H9 (cell line): ENCODE results near the gene NCOR2. TPM values are rescaled to one million over a fixed set of nuclear protein-coding genes. Genes with fewer than 3 reads are reported as not detected.

Experiments
- DNase-seq: peaks from one replicate; pipeline ENCODE4 v3.0.0-alpha.2; 2017
- H2AFZ ChIP-seq: one replicate; pipeline ENCODE4 v1.6.1; 2013; ENCODE audit warnings: mild to moderate bottlenecking, low read length, control low read depth, moderate library complexity
- H2AK5ac ChIP-seq: 2 replicates; pipeline ENCODE4 v1.6.1; 2013; ENCODE audit warnings: low read length, control low read depth, mixed read lengths; ENCODE audit not compliant: insufficient read length
- H2BK120ac ChIP-seq: one replicate; pipeline ENCODE4 v1.6.1; 2013; ENCODE audit warnings: low read depth, mild to moderate bottlenecking, low read length, control low read depth, inconsistent platforms; ENCODE audit not compliant: poor library complexity, severe bottlenecking
- H2BK12ac ChIP-seq: 2 replicates; pipeline ENCODE4 v1.6.1; 2013; ENCODE audit warnings: low read length, control low read depth, mixed read lengths, low read depth; ENCODE audit not compliant: insufficient read length
- H2BK15ac ChIP-seq: 2 replicates; pipeline ENCODE4 v1.6.1; 2013; ENCODE audit warnings: low read depth, low read length, control low read depth
- H2BK20ac ChIP-seq: one replicate; pipeline ENCODE4 v1.6.1; 2013; ENCODE audit warnings: low read depth, mild to moderate bottlenecking, low read length, control low read depth, inconsistent platforms; ENCODE audit not compliant: poor library complexity, severe bottlenecking
- H2BK5ac ChIP-seq: 2 replicates; pipeline ENCODE4 v1.6.1; 2013; ENCODE audit warnings: low read length, control low read depth, mixed read lengths; ENCODE audit not compliant: insufficient read length
- H3K14ac ChIP-seq: 2 replicates; pipeline ENCODE4 v1.6.1; 2013; ENCODE audit warnings: low read length, control low read depth; ENCODE audit not compliant: insufficient read depth
- H3K18ac ChIP-seq: 2 replicates; pipeline ENCODE4 v1.6.1; 2013; ENCODE audit warnings: low read depth, mild to moderate bottlenecking, mixed read lengths, low read length, control low read depth; ENCODE audit not compliant: insufficient read length
- H3K23ac ChIP-seq: 2 replicates; pipeline ENCODE4 v1.6.1; 2013; ENCODE audit warnings: low read length, control low read depth, mixed read lengths, low read depth; ENCODE audit not compliant: insufficient read length
- H3K23me2 ChIP-seq: 2 replicates; pipeline ENCODE4 v1.6.1; 2013; ENCODE audit warnings: low read depth, mild to moderate bottlenecking, mixed read lengths, low read length, control low read depth; ENCODE audit not compliant: insufficient read length, poor library complexity, severe bottlenecking
- H3K27ac ChIP-seq: 2 replicates; pipeline ENCODE4 v1.5.1; 2013; ENCODE audit warnings: low read length, control low read depth, mixed read lengths, low read depth; ENCODE audit not compliant: insufficient read length
- H3K27me3 ChIP-seq: 2 replicates; pipeline ENCODE4 v1.6.1; 2013; ENCODE audit warnings: low read length, control low read depth, inconsistent platforms; ENCODE audit not compliant: insufficient read depth
- H3K4ac ChIP-seq: 2 replicates; pipeline ENCODE4 v1.6.1; 2013; ENCODE audit warnings: low read depth, mild to moderate bottlenecking, control low read depth, inconsistent platforms, low read length, moderate library complexity
- H3K4me1 ChIP-seq: 2 replicates; pipeline ENCODE4 v1.6.1; 2013; ENCODE audit warnings: low read length, control low read depth, inconsistent platforms; ENCODE audit not compliant: insufficient read depth
- H3K4me2 ChIP-seq: 2 replicates; pipeline ENCODE4 v1.6.1; 2013; ENCODE audit warnings: low read length, control low read depth, mixed read lengths; ENCODE audit not compliant: insufficient read length, insufficient read depth
- H3K56ac ChIP-seq: 2 replicates; pipeline ENCODE4 v1.6.1; 2013; ENCODE audit warnings: low read depth, mild to moderate bottlenecking, mixed read lengths, low read length, control low read depth; ENCODE audit not compliant: insufficient read length
- H3K79me1 ChIP-seq: 2 replicates; pipeline ENCODE4 v1.6.1; 2013; ENCODE audit warnings: low read depth, mild to moderate bottlenecking, moderate library complexity, low read length, control low read depth, inconsistent platforms; ENCODE audit not compliant: insufficient read depth, poor library complexity, severe bottlenecking
- H3K79me2 ChIP-seq: 2 replicates; pipeline ENCODE4 v1.6.1; 2013; ENCODE audit warnings: low read length, control low read depth, inconsistent platforms; ENCODE audit not compliant: insufficient read depth
- H3K9ac ChIP-seq: 2 replicates; pipeline ENCODE4 v1.6.1; 2013; ENCODE audit warnings: low read length, control low read depth, mixed read lengths; ENCODE audit not compliant: insufficient read length; ENCODE audit errors: extremely low read depth
- H3K9me3 ChIP-seq: one replicate; pipeline ENCODE4 v1.6.1; 2013; ENCODE audit warnings: low read depth, low read length, inconsistent platforms; ENCODE audit not compliant: control insufficient read depth
- H3T11ph ChIP-seq: one replicate; pipeline ENCODE4 v1.6.1; 2013; ENCODE audit warnings: mild to moderate bottlenecking, low read length, control low read depth, inconsistent platforms
- H4K20me1 ChIP-seq: one replicate; pipeline ENCODE4 v1.6.1; 2013; ENCODE audit not compliant: control insufficient read depth, insufficient read length, insufficient read depth
- H4K5ac ChIP-seq: 2 replicates; pipeline ENCODE4 v1.6.1; 2013; ENCODE audit warnings: low read depth, mild to moderate bottlenecking, mixed read lengths, low read length, control low read depth; ENCODE audit not compliant: insufficient read length
- H4K8ac ChIP-seq: replicated peaks from 2 replicates; pipeline ENCODE4 v1.6.1; 2013; ENCODE audit warnings: low read length, control low read depth, mixed read lengths, low read depth; ENCODE audit not compliant: insufficient read length
- H4K91ac ChIP-seq: 2 replicates; pipeline ENCODE4 v1.6.1; 2013; ENCODE audit warnings: low read depth, mild to moderate bottlenecking, moderate library complexity, mixed read lengths, low read length, control low read depth; ENCODE audit not compliant: insufficient read length
- H3K27ac Mint-ChIP-seq, 3 experiments: 2 replicates in 2 of 3; 3 replicates in 1 of 3; pipeline ENCODE4 v1.8.0; 2020 to 2021; ENCODE audit warnings: mixed read lengths in 3 of 3, mild to moderate bottlenecking in 1 of 3, moderate library complexity in 1 of 3
- H3K27me3 Mint-ChIP-seq: 2 replicates; pipeline ENCODE4 v1.8.0; 2021; ENCODE audit warnings: low read depth, mild to moderate bottlenecking, moderate library complexity, mixed read lengths
- H3K36me3 Mint-ChIP-seq, 3 experiments: 2 replicates in 2 of 3; 3 replicates in 1 of 3; pipeline ENCODE4 v1.8.0; 2020 to 2021; ENCODE audit warnings: low read depth in 3 of 3, mixed read lengths in 3 of 3; ENCODE audit not compliant: insufficient read depth in 1 of 3
- H3K4me1 Mint-ChIP-seq, 2 experiments: 2 replicates each; pipeline ENCODE4 v1.8.0; 2020; ENCODE audit warnings: mixed read lengths in 2 of 2
- H3K4me3 Mint-ChIP-seq, 2 experiments: 2 replicates in 1 of 2; 3 replicates in 1 of 2; pipeline ENCODE4 v1.8.0; 2020 to 2021; ENCODE audit warnings: mild to moderate bottlenecking in 2 of 2, mixed read lengths in 2 of 2, moderate library complexity in 1 of 2
- H3K9me3 Mint-ChIP-seq, 2 experiments: 2 replicates in 1 of 2; 3 replicates in 1 of 2; pipeline ENCODE4 v1.8.0; 2020; ENCODE audit warnings: mild to moderate bottlenecking in 2 of 2, mixed read lengths in 2 of 2, moderate library complexity in 1 of 2
- WGBS: extraction: QIAGEN DNeasy Blood & Tissue Kit; methylation state at CpG from one replicate; pipeline ENCODE4 v1.1.7; 2013; ENCODE audit warnings: missing lambda C conversion rate, low lambda C conversion rate, mixed read lengths; ENCODE audit not compliant: insufficient read length; ENCODE audit errors: extremely low coverage; 5-methylcytosine and 5-hydroxymethylcytosine counted together
- total RNA-seq: library from RNA; stranded (reverse); gene quantifications from 2 replicates; pipeline ENCODE4 v1.2.1, GENCODE V29; 2021
- TF ChIP-seq, protein P1 (sequence below): fragments of 200-600 bp; sonication (generic); conservative IDR thresholded peaks from 3 replicates; pipeline ENCODE4 v1.8.0; 2021; ENCODE audit warnings: antibody characterized with exemption, mild to moderate bottlenecking

Gene NCOR2
- total RNA-seq, 1 experiment from 2014 or later: 226 TPM

DNA sequence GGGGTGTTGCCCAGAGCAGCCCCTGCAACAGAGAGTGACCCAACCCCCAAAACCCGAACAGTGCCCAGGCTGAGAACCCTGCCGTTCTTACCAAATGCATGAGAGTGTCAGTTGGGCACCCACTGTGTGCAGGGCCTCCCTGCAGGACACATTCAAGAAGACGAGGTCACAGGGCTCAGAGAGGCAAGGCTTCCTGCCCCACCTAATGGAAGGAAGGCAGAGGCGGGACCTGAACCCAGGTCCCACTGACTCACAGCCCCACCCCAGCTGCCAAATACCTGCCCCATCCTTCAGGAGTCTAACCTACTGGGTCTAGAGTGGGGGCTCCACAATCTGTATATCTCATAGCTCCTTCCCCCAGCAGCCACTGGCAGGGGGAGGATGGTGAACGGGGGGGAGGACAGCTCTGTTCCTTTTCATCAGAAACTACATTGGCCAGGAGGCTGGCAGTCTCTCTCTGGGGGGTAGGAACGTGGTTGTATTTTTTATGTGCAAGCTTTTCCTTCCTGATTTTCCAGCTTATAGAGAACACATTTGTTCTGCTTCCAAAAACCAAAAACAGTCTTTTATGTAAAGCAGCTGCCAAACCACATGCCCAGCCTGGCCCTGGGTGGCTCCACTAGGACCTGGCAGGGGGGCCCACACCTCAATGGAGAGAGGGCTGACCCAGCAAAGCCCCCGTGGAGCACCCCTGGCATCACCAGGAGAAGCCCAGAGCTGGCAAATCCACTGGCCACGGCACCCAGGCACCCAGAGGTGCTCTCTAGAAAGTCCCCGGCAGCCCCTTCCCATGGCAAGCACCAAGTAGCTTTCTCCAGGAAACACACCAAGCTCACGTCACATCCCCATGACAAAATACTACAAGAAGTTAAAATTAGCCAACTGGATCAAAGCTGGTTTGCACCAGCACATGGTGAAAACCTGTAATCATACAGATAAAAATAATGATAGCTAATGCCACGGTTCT is 17.0 kb downstream of the NCOR2 start:
- no peak overlapping the region for H4K8ac ChIP-seq
- peaks cover 46 to 58% of the 10 kb centered on the region in 2 experiments for H3K4me1 Mint-ChIP-seq
- H4K20me1 ChIP-seq: no peaks in the 10 kb centered on the region
- H3K36me3 Mint-ChIP-seq: peaks cover 7 to 17% (median 15%) of the 10 kb centered on the region in 3 experiments
- no peak overlapping the region for H3K23ac ChIP-seq
- no peaks in the 10 kb centered on the region for H3K9me3 Mint-ChIP-seq
- no peak overlapping the region for H3K56ac ChIP-seq
- no peak overlapping the region for H3T11ph ChIP-seq
- H4K5ac ChIP-seq: no peak overlapping the region
- H3K4ac ChIP-seq: no peak overlapping the region
- H2BK5ac ChIP-seq: no peak overlapping the region
- no peak overlapping the region for H3K27ac ChIP-seq
- H3K4me3 Mint-ChIP-seq: peak overlapping the region in 1 of 2 experiments; percentile 17; a peak in 1 of 5 replicates
- H4K91ac ChIP-seq: no peak overlapping the region
- no peak overlapping the region for H2BK20ac ChIP-seq
- no peaks in the 10 kb centered on the region for H3K27me3 ChIP-seq
- H3K27ac Mint-ChIP-seq: peak overlapping the region; percentile 5 to 92 (median 91); a peak in 3 of 7 replicates
- H3K4me2 ChIP-seq: no peak overlapping the region
- TF ChIP-seq, protein P1, sequence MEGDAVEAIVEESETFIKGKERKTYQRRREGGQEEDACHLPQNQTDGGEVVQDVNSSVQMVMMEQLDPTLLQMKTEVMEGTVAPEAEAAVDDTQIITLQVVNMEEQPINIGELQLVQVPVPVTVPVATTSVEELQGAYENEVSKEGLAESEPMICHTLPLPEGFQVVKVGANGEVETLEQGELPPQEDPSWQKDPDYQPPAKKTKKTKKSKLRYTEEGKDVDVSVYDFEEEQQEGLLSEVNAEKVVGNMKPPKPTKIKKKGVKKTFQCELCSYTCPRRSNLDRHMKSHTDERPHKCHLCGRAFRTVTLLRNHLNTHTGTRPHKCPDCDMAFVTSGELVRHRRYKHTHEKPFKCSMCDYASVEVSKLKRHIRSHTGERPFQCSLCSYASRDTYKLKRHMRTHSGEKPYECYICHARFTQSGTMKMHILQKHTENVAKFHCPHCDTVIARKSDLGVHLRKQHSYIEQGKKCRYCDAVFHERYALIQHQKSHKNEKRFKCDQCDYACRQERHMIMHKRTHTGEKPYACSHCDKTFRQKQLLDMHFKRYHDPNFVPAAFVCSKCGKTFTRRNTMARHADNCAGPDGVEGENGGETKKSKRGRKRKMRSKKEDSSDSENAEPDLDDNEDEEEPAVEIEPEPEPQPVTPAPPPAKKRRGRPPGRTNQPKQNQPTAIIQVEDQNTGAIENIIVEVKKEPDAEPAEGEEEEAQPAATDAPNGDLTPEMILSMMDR: no peak
- no peak overlapping the region; the same call in 1 of the 2 replicates for H3K14ac ChIP-seq
- H3K4me1 ChIP-seq: peaks cover 4% of the 10 kb centered on the region; the same call in 1 of the 2 replicates
- H3K79me2 ChIP-seq: peaks cover 79% of the 10 kb centered on the region
- no peaks in the 10 kb centered on the region for H3K9me3 ChIP-seq
- no peak overlapping the region for H2BK15ac ChIP-seq
- H2AK5ac ChIP-seq: no peak overlapping the region
- no peaks in the 10 kb centered on the region for H3K27me3 Mint-ChIP-seq
- DNase-seq: no peak
- no peaks in the 10 kb centered on the region for H3K23me2 ChIP-seq
- no peak overlapping the region for H2BK12ac ChIP-seq
- H3K9ac ChIP-seq: no peak overlapping the region
- no peak overlapping the region for H2AFZ ChIP-seq
- no peaks in the 10 kb centered on the region for H3K79me1 ChIP-seq
- no CpG with 5 or more reads among the region's 11 CpGs for WGBS
- H3K18ac ChIP-seq: no peak overlapping the region
- no peak overlapping the region for H2BK120ac ChIP-seq
